ENCODE measurements around the gene AATF. TPM values are rescaled to one million over a fixed set of nuclear protein-coding genes. Genes with fewer than 3 reads are reported as not detected.

The AATF gene
- total RNA-seq, 1 donor from 2014 or later: 54.0 TPM

DNA sequence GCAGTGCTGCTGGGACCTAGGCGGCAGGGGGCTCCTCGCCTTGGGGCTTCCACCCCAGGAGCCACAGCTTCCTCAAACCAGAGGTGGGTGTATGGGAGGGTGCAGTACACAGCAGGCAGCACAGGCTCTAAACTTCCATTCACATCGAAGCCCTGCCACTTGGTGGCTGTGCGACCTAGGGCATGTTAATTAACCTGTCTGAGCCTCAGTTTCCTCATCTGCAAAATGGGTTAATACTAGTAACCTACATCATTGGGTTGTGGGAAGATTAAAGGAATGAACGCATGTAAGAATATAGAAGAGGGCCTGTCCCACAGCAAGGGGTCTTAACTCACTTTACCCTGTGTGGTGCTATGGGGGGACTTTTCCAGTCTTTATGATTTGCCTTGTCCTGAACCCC lies 38.2 kb upstream of the AATF start:
- Histone ChIP-seq H3K4me3 (ENCODE audit: low read depth, low read length) (no peak overlapping the region), H3K27me3 (ENCODE audit: control insufficient read depth, insufficient read depth, low read length) (peaks cover 4% of the 10 kb centered on the region), H3K36me3 (ENCODE audit: control insufficient read depth, insufficient read depth, low read length) (no peaks in the 10 kb centered on the region)
- no peak for DNase-seq (ENCODE audit: low read depth)
- TF ChIP-seq, protein P1, sequence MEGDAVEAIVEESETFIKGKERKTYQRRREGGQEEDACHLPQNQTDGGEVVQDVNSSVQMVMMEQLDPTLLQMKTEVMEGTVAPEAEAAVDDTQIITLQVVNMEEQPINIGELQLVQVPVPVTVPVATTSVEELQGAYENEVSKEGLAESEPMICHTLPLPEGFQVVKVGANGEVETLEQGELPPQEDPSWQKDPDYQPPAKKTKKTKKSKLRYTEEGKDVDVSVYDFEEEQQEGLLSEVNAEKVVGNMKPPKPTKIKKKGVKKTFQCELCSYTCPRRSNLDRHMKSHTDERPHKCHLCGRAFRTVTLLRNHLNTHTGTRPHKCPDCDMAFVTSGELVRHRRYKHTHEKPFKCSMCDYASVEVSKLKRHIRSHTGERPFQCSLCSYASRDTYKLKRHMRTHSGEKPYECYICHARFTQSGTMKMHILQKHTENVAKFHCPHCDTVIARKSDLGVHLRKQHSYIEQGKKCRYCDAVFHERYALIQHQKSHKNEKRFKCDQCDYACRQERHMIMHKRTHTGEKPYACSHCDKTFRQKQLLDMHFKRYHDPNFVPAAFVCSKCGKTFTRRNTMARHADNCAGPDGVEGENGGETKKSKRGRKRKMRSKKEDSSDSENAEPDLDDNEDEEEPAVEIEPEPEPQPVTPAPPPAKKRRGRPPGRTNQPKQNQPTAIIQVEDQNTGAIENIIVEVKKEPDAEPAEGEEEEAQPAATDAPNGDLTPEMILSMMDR (IDR thresholded peaks at IDR 0.05; ENCODE audit: insufficient read depth, low read length, severe bottlenecking): no peak
- no peak for FAIRE-seq

DNA sequence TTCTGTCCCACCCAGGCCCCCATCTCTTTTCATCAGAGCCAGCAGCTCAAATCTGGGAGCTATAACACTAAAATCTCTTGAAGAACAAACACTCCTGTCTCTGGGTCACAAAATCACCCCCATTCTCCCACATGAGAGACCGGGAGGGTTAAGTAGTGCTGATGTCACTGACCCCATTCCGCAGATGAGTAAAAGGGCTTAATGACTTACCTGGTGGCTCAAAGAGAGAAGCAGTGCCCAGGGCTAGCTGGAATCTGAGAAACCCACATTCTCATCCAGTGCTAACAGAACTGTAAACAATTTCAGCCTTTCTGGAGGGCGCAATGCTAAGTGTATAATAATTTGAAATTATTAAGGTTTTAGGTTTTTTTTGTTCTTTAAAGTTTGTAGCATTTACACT lies 37.8 kb upstream of the AATF start:
- no peaks in the 10 kb centered on the region for H3K36me3 ChIP-seq (ENCODE audit: control insufficient read depth, insufficient read depth, low read length)
- H3K4me3 ChIP-seq (ENCODE audit: low read depth, low read length): no peak overlapping the region
- TF ChIP-seq, protein P1 (IDR thresholded peaks at IDR 0.05; ENCODE audit: insufficient read depth, low read length, severe bottlenecking): no peak
- peaks cover 4% of the 10 kb centered on the region for H3K27me3 ChIP-seq (ENCODE audit: control insufficient read depth, insufficient read depth, low read length)
- DNase-seq (ENCODE audit: low read depth) (no peak), FAIRE-seq (no peak)

DNA sequence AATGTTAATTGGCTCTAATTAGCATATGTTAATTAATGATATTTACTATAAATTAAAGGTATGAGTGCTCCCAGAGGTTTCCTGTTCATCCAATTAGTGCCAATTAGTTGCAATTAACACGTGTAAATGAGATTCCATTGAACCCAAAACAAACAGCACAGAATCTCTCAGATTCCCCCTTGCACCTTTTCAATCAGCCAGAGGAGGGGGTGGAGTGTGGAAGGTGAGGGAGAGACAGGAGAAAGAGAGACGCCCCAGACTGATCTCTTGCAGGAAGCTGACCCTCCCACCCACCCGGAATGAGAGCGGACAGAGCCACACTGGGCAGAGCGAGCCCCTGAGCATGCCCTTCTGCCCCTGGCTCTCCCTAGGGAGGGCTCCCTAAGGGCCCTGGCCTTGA lies 35.6 kb upstream of the AATF start:
- Histone ChIP-seq H3K27me3 (ENCODE audit: control insufficient read depth, insufficient read depth, low read length) (peaks cover 2% of the 10 kb centered on the region), H3K36me3 (ENCODE audit: control insufficient read depth, insufficient read depth, low read length) (no peaks in the 10 kb centered on the region), H3K4me3 (ENCODE audit: low read depth, low read length) (no peak overlapping the region)
- DNase-seq (ENCODE audit: low read depth): no peak
- TF ChIP-seq, protein P1 (IDR thresholded peaks at IDR 0.05; ENCODE audit: insufficient read depth, low read length, severe bottlenecking): no peak
- no peak for FAIRE-seq

DNA sequence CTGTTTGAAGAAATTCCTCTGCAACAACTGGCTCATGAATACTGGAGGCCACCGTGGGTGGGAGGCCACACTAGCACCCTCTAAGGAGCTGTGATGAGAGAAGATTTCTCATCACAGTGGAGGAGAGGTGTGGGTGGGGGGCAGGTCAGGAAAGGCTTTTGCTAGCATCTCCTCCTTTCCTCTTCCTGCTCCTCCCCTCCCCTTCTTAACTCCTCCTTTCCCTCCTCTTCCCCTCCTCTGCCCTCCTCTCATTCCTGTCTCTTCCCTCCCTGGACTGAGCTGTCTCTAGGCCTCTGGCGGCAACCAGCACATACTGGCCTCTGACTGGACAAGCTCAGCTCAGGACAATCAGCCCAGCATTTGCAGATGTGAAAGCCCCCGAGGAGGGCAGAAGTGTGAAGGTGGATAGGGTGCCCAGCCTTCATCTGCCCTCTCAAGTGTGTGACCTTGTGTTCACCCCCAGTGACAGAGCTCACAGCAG lies 30.5 kb upstream of the AATF start:
- DNase-seq (ENCODE audit: low read depth): peak; percentile 18
- no peak for FAIRE-seq
- Histone ChIP-seq H3K4me3 (ENCODE audit: low read depth, low read length) (no peak overlapping the region), H3K27me3 (ENCODE audit: control insufficient read depth, insufficient read depth, low read length) (no peaks in the 10 kb centered on the region), H3K36me3 (ENCODE audit: control insufficient read depth, insufficient read depth, low read length) (no peaks in the 10 kb centered on the region)
- TF ChIP-seq, protein P1 (IDR thresholded peaks at IDR 0.05; ENCODE audit: insufficient read depth, low read length, severe bottlenecking): no peak

DNA sequence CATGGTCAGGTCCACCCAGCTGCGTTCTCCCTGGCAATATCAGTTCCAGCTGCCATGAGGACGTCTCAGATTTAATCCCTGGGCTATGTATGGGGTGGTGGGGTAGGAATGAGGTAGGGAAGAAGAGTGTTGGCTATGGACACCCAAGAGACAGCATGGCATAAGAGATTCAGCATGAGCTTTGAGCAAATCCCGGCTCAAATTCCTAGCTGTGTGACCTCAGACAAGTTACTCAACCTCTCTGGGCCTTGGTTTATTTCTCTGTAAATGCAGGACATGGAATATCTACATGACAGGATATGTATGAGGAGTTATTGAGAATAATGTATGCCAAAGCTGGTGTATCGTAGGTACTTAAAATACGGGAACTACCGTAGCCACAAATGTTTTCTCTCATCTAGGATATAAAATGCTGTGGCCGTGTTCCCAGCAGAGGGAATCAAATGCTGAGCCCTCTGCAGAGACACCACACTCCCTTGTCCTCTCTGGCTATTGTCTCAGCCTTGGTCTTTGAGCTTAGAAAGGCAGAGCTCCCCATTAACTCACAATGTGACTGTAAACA lies 29.3 kb upstream of the AATF start:
- H3K4me3 ChIP-seq (ENCODE audit: low read depth, low read length): no peak overlapping the region
- no peak for DNase-seq (ENCODE audit: low read depth)
- FAIRE-seq: no peak

More for the DNA sequence above, 29.3 kb upstream of the AATF start:
- no peaks in the 10 kb centered on the region for H3K27me3 ChIP-seq (ENCODE audit: control insufficient read depth, insufficient read depth, low read length)
- no peaks in the 10 kb centered on the region for H3K36me3 ChIP-seq (ENCODE audit: control insufficient read depth, insufficient read depth, low read length)
- TF ChIP-seq, protein P1 (IDR thresholded peaks at IDR 0.05; ENCODE audit: insufficient read depth, low read length, severe bottlenecking): no peak

Measured in bronchial epithelial cell (primary cell).